H9 (cell line): Measurements from ENCODE around the gene TBL1X. TPM values are rescaled to one million over a fixed set of nuclear protein-coding genes. Genes with fewer than 3 reads are reported as not detected.

Experiments
- DNase-seq: peaks from one replicate; pipeline ENCODE4 v3.0.0-alpha.2; 2017
- H2AFZ ChIP-seq: one replicate; pipeline ENCODE4 v1.6.1; 2013; ENCODE audit warnings: mild to moderate bottlenecking, low read length, control low read depth, moderate library complexity
- H2AK5ac ChIP-seq: 2 replicates; pipeline ENCODE4 v1.6.1; 2013; ENCODE audit warnings: low read length, control low read depth, mixed read lengths; ENCODE audit not compliant: insufficient read length
- H2BK120ac ChIP-seq: one replicate; pipeline ENCODE4 v1.6.1; 2013; ENCODE audit warnings: low read depth, mild to moderate bottlenecking, low read length, control low read depth, inconsistent platforms; ENCODE audit not compliant: poor library complexity, severe bottlenecking
- H2BK12ac ChIP-seq: 2 replicates; pipeline ENCODE4 v1.6.1; 2013; ENCODE audit warnings: low read length, control low read depth, mixed read lengths, low read depth; ENCODE audit not compliant: insufficient read length
- H2BK15ac ChIP-seq: 2 replicates; pipeline ENCODE4 v1.6.1; 2013; ENCODE audit warnings: low read depth, low read length, control low read depth
- H2BK20ac ChIP-seq: one replicate; pipeline ENCODE4 v1.6.1; 2013; ENCODE audit warnings: low read depth, mild to moderate bottlenecking, low read length, control low read depth, inconsistent platforms; ENCODE audit not compliant: poor library complexity, severe bottlenecking
- H2BK5ac ChIP-seq: 2 replicates; pipeline ENCODE4 v1.6.1; 2013; ENCODE audit warnings: low read length, control low read depth, mixed read lengths; ENCODE audit not compliant: insufficient read length
- H3K14ac ChIP-seq: 2 replicates; pipeline ENCODE4 v1.6.1; 2013; ENCODE audit warnings: low read length, control low read depth; ENCODE audit not compliant: insufficient read depth
- H3K18ac ChIP-seq: 2 replicates; pipeline ENCODE4 v1.6.1; 2013; ENCODE audit warnings: low read depth, mild to moderate bottlenecking, mixed read lengths, low read length, control low read depth; ENCODE audit not compliant: insufficient read length
- H3K23ac ChIP-seq: 2 replicates; pipeline ENCODE4 v1.6.1; 2013; ENCODE audit warnings: low read length, control low read depth, mixed read lengths, low read depth; ENCODE audit not compliant: insufficient read length
- H3K23me2 ChIP-seq: 2 replicates; pipeline ENCODE4 v1.6.1; 2013; ENCODE audit warnings: low read depth, mild to moderate bottlenecking, mixed read lengths, low read length, control low read depth; ENCODE audit not compliant: insufficient read length, poor library complexity, severe bottlenecking
- H3K27ac ChIP-seq: 2 replicates; pipeline ENCODE4 v1.5.1; 2013; ENCODE audit warnings: low read length, control low read depth, mixed read lengths, low read depth; ENCODE audit not compliant: insufficient read length
- H3K27me3 ChIP-seq: 2 replicates; pipeline ENCODE4 v1.6.1; 2013; ENCODE audit warnings: low read length, control low read depth, inconsistent platforms; ENCODE audit not compliant: insufficient read depth
- H3K4ac ChIP-seq: 2 replicates; pipeline ENCODE4 v1.6.1; 2013; ENCODE audit warnings: low read depth, mild to moderate bottlenecking, control low read depth, inconsistent platforms, low read length, moderate library complexity
- H3K4me1 ChIP-seq: 2 replicates; pipeline ENCODE4 v1.6.1; 2013; ENCODE audit warnings: low read length, control low read depth, inconsistent platforms; ENCODE audit not compliant: insufficient read depth
- H3K4me2 ChIP-seq: 2 replicates; pipeline ENCODE4 v1.6.1; 2013; ENCODE audit warnings: low read length, control low read depth, mixed read lengths; ENCODE audit not compliant: insufficient read length, insufficient read depth
- H3K56ac ChIP-seq: 2 replicates; pipeline ENCODE4 v1.6.1; 2013; ENCODE audit warnings: low read depth, mild to moderate bottlenecking, mixed read lengths, low read length, control low read depth; ENCODE audit not compliant: insufficient read length
- H3K79me1 ChIP-seq: 2 replicates; pipeline ENCODE4 v1.6.1; 2013; ENCODE audit warnings: low read depth, mild to moderate bottlenecking, moderate library complexity, low read length, control low read depth, inconsistent platforms; ENCODE audit not compliant: insufficient read depth, poor library complexity, severe bottlenecking
- H3K79me2 ChIP-seq: 2 replicates; pipeline ENCODE4 v1.6.1; 2013; ENCODE audit warnings: low read length, control low read depth, inconsistent platforms; ENCODE audit not compliant: insufficient read depth
- H3K9ac ChIP-seq: 2 replicates; pipeline ENCODE4 v1.6.1; 2013; ENCODE audit warnings: low read length, control low read depth, mixed read lengths; ENCODE audit not compliant: insufficient read length; ENCODE audit errors: extremely low read depth
- H3K9me3 ChIP-seq: one replicate; pipeline ENCODE4 v1.6.1; 2013; ENCODE audit warnings: low read depth, low read length, inconsistent platforms; ENCODE audit not compliant: control insufficient read depth
- H3T11ph ChIP-seq: one replicate; pipeline ENCODE4 v1.6.1; 2013; ENCODE audit warnings: mild to moderate bottlenecking, low read length, control low read depth, inconsistent platforms
- H4K20me1 ChIP-seq: one replicate; pipeline ENCODE4 v1.6.1; 2013; ENCODE audit not compliant: control insufficient read depth, insufficient read length, insufficient read depth
- H4K5ac ChIP-seq: 2 replicates; pipeline ENCODE4 v1.6.1; 2013; ENCODE audit warnings: low read depth, mild to moderate bottlenecking, mixed read lengths, low read length, control low read depth; ENCODE audit not compliant: insufficient read length
- H4K8ac ChIP-seq: replicated peaks from 2 replicates; pipeline ENCODE4 v1.6.1; 2013; ENCODE audit warnings: low read length, control low read depth, mixed read lengths, low read depth; ENCODE audit not compliant: insufficient read length
- H4K91ac ChIP-seq: 2 replicates; pipeline ENCODE4 v1.6.1; 2013; ENCODE audit warnings: low read depth, mild to moderate bottlenecking, moderate library complexity, mixed read lengths, low read length, control low read depth; ENCODE audit not compliant: insufficient read length
- H3K27ac Mint-ChIP-seq, 3 experiments: 2 replicates in 2 of 3; 3 replicates in 1 of 3; pipeline ENCODE4 v1.8.0; 2020 to 2021; ENCODE audit warnings: mixed read lengths in 3 of 3, mild to moderate bottlenecking in 1 of 3, moderate library complexity in 1 of 3
- H3K27me3 Mint-ChIP-seq: 2 replicates; pipeline ENCODE4 v1.8.0; 2021; ENCODE audit warnings: low read depth, mild to moderate bottlenecking, moderate library complexity, mixed read lengths
- H3K36me3 Mint-ChIP-seq, 3 experiments: 2 replicates in 2 of 3; 3 replicates in 1 of 3; pipeline ENCODE4 v1.8.0; 2020 to 2021; ENCODE audit warnings: low read depth in 3 of 3, mixed read lengths in 3 of 3; ENCODE audit not compliant: insufficient read depth in 1 of 3
- H3K4me1 Mint-ChIP-seq, 2 experiments: 2 replicates each; pipeline ENCODE4 v1.8.0; 2020; ENCODE audit warnings: mixed read lengths in 2 of 2
- H3K4me3 Mint-ChIP-seq, 2 experiments: 2 replicates in 1 of 2; 3 replicates in 1 of 2; pipeline ENCODE4 v1.8.0; 2020 to 2021; ENCODE audit warnings: mild to moderate bottlenecking in 2 of 2, mixed read lengths in 2 of 2, moderate library complexity in 1 of 2
- H3K9me3 Mint-ChIP-seq, 2 experiments: 2 replicates in 1 of 2; 3 replicates in 1 of 2; pipeline ENCODE4 v1.8.0; 2020; ENCODE audit warnings: mild to moderate bottlenecking in 2 of 2, mixed read lengths in 2 of 2, moderate library complexity in 1 of 2
- CTCF ChIP-seq: fragments of 200-600 bp; sonication (generic); conservative IDR thresholded peaks from 3 replicates; pipeline ENCODE4 v1.8.0; 2021; ENCODE audit warnings: antibody characterized with exemption, mild to moderate bottlenecking
- WGBS: extraction: QIAGEN DNeasy Blood & Tissue Kit; methylation state at CpG from one replicate; pipeline ENCODE4 v1.1.7; 2013; ENCODE audit warnings: missing lambda C conversion rate, low lambda C conversion rate, mixed read lengths; ENCODE audit not compliant: insufficient read length; ENCODE audit errors: extremely low coverage; 5-methylcytosine and 5-hydroxymethylcytosine counted together
- total RNA-seq: library from RNA; stranded (reverse); gene quantifications from 2 replicates; pipeline ENCODE4 v1.2.1, GENCODE V29; 2021

The TBL1X gene
- total RNA-seq, 1 experiment from 2014 or later = 24.1 TPM

- peaks cover 16% of the 10 kb centered on the region for H3K4me1 ChIP-seq
- Mint-ChIP-seq H3K4me3 (no peak overlapping the region), H3K27ac (no peak overlapping the region), H3K9me3 (peaks cover 2 to 29% of the 10 kb centered on the region in 2 experiments; a peak in 3 of 5 replicates), H3K27me3 (no peaks in the 10 kb centered on the region), H3K4me1 (peaks cover 32 to 33% of the 10 kb centered on the region in 2 experiments), H3K36me3 (peaks cover 0 to 3% (median 0%) of the 10 kb centered on the region in 3 experiments; a peak in 4 of 7 replicates)
- no peak overlapping the region for H3K27ac ChIP-seq
- H4K91ac ChIP-seq = no peak overlapping the region
- no peak overlapping the region for H2AFZ ChIP-seq
- no peak overlapping the region for H2BK120ac ChIP-seq
- no peak overlapping the region for H2BK20ac ChIP-seq
- H4K8ac ChIP-seq = no peak overlapping the region
- no peak overlapping the region for H2AK5ac ChIP-seq
- H3K9ac ChIP-seq = no peak overlapping the region
- no peak overlapping the region for H3K14ac ChIP-seq
- no peak overlapping the region for H3K4me2 ChIP-seq
- H3K79me1 ChIP-seq = no peaks in the 10 kb centered on the region
- no peak overlapping the region for H3K23ac ChIP-seq
- no peak overlapping the region for H3K18ac ChIP-seq
- H3K23me2 ChIP-seq = no peaks in the 10 kb centered on the region
- H3T11ph ChIP-seq = no peak overlapping the region
- peaks cover 1% of the 10 kb centered on the region; the same call in 1 of the 2 replicates for H3K79me2 ChIP-seq
- no peak overlapping the region for H4K5ac ChIP-seq
- no peak overlapping the region for H2BK15ac ChIP-seq
- no peaks in the 10 kb centered on the region for H4K20me1 ChIP-seq
- H3K27me3 ChIP-seq = no peaks in the 10 kb centered on the region
- H2BK12ac ChIP-seq = no peak overlapping the region
- H3K4ac ChIP-seq = no peak overlapping the region
- H3K56ac ChIP-seq = no peak overlapping the region
- no peak for TF ChIP-seq CTCF
- no peak for DNase-seq
- H3K9me3 ChIP-seq = no peaks in the 10 kb centered on the region
- WGBS = no CpG with 5 or more reads among the region's 10 CpGs
- no peak overlapping the region for H2BK5ac ChIP-seq
Observed at GRCh38 chrX:9569876-9570301, 105.0 kb downstream of the TBL1X start.
